Naive thymus-derived CD8-positive, alpha-beta T cell (primary cell): ENCODE measurements around the gene SNX7. TPM values are rescaled to one million over a fixed set of nuclear protein-coding genes. Genes with fewer than 3 reads are reported as not detected.

ENCODE experiments used
- ATAC-seq, 2 donors: fragments of 150-1000 bp; cut with Tn5 transposase in 1 of 2; sonication (Bioruptor Pico), chemical (Tn5 transposase) in 1 of 2; 1 replicate in 1 of 2; 2 replicates in 1 of 2; pipeline ENCODE4 v1.10.0; 2021; ENCODE audit warnings: mild to moderate bottlenecking in 2 of 2, moderate library complexity in 2 of 2
- POLR2A ChIA-PET: fragments of 350-600 bp; sonication (Branson Sonifier 250); formaldehyde crosslinking; loops from one replicate; lab custom pipeline; 2021; ENCODE audit warnings: antibody characterized with exemption; lab: Charles Lee
- DNase-seq, 10 donors: peaks; one replicate each; pipeline versions ENCODE4 v3.0.0 to v3.0.0-alpha.2; 2020 to 2022
- H3K27ac Mint-ChIP-seq, 10 donors: one replicate each; pipeline ENCODE4 v1.8.0; 2020 to 2022; ENCODE audit warnings: mild to moderate bottlenecking in 10 of 10, mixed read lengths in 10 of 10, moderate library complexity in 4 of 10, inconsistent platforms in 1 of 10
- H3K27me3 Mint-ChIP-seq, 5 donors: one replicate each; pipeline ENCODE4 v1.8.0; 2021 to 2022; ENCODE audit warnings: mixed read lengths in 5 of 5
- H3K36me3 Mint-ChIP-seq, 3 donors: one replicate each; pipeline ENCODE4 v1.8.0; 2020 to 2022; ENCODE audit warnings: mixed read lengths in 3 of 3, mild to moderate bottlenecking in 2 of 3, inconsistent platforms in 1 of 3
- H3K4me1 Mint-ChIP-seq, 4 donors: one replicate each; pipeline ENCODE4 v1.8.0; 2021 to 2022; ENCODE audit warnings: mixed read lengths in 4 of 4
- H3K4me3 Mint-ChIP-seq, 10 donors: one replicate each; pipeline ENCODE4 v1.8.0; 2020 to 2022; ENCODE audit warnings: mild to moderate bottlenecking in 10 of 10, mixed read lengths in 10 of 10, moderate library complexity in 6 of 10, inconsistent platforms in 1 of 10
- H3K9me3 Mint-ChIP-seq, 9 donors: one replicate each; pipeline ENCODE4 v1.8.0; 2020 to 2022; ENCODE audit warnings: mixed read lengths in 9 of 9, mild to moderate bottlenecking in 3 of 9, inconsistent platforms in 1 of 9, moderate library complexity in 1 of 9
- polyA plus RNA-seq, 3 donors: library from polyadenylated mRNA; unstranded; fragments of 300-500 nt; fragmentation: Illumina TruSeq; gene quantifications; one replicate each; pipeline ENCODE4 v1.2.3, GENCODE V29; 2021
- total RNA-seq, 8 experiments: library from RNA in 2 of 8; stranded (reverse) in 2 of 8; gene quantifications; one replicate each; pipeline ENCODE4 v1.2.3 and lab custom pipeline; 2021 to 2026

SNX7 gene
- not detected for total RNA-seq
- under 1 TPM in 1 of 3 donors, not detected in 2; 0.15 TPM for polyA plus RNA-seq
- 0 to 0.35 (median 0.08) reads per million in 6 experiments for total RNA-seq (lab: John Stamatoyannopoulos, UW)

- peaks cover 0 to 5% (median 0%) of the 10 kb centered on the region in 9 donors for H3K9me3 Mint-ChIP-seq
- ATAC-seq (peak; percentile 45 to 46), DNase-seq (peak in 1 of 10 donors; percentile 12)
- peak within 1 kb of the TSS in 2 of 10 donors; percentile 30 to 43 for H3K27ac Mint-ChIP-seq
- H3K4me3 Mint-ChIP-seq, result peak within 1 kb of the TSS; percentile 79 to 91 (median 87)
- H3K27me3 Mint-ChIP-seq, result peaks cover 29 to 61% (median 43%) of the 10 kb centered on the region in 5 donors
- POLR2A ChIA-PET, result no interaction called here
- peaks cover 9 to 16% (median 14%) of the 10 kb centered on the region in 4 donors for H3K4me1 Mint-ChIP-seq
- H3K36me3 Mint-ChIP-seq, result peaks cover 0 to 12% (median 0%) of the 10 kb centered on the region in 3 donors
Measured at GRCh38 chr1:98661544-98662355, at the start of gene SNX7. TSS of gene SNX7 (plus strand) at chr1:98661721. CDS start at chr1:98661732, 11 bp downstream.

DNA sequence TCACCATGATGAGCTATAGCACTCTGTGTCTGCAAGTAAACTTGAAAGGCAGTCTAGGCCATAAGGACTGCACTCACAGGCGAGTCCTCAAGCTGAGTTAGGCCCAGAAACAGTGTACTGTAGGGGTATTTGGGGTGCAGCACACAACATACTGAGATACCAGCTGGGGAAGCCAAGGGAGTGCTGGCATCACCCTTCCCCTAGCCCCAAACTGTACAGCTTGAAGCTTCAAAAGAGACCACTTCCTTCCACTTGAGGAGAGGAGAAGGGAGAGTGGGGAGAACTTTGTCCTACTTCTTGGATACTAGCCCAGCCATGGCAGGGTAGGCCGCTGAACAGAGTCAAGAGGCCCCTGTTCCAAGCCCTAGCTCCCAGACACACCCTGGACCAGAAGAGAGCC lies 24.2 kb upstream of the SNX7 start:
- Mint-ChIP-seq H3K27ac (no peak overlapping the region), H3K9me3 (peaks cover 6 to 35% (median 19%) of the 10 kb centered on the region in 9 donors), H3K27me3 (peaks cover 0 to 7% (median 0%) of the 10 kb centered on the region in 5 donors), H3K4me1 (no peaks in the 10 kb centered on the region), H3K36me3 (no peaks in the 10 kb centered on the region), H3K4me3 (no peak overlapping the region)
- ATAC-seq (no peak), DNase-seq (no peak)
- POLR2A ChIA-PET, result no interaction called here

DNA sequence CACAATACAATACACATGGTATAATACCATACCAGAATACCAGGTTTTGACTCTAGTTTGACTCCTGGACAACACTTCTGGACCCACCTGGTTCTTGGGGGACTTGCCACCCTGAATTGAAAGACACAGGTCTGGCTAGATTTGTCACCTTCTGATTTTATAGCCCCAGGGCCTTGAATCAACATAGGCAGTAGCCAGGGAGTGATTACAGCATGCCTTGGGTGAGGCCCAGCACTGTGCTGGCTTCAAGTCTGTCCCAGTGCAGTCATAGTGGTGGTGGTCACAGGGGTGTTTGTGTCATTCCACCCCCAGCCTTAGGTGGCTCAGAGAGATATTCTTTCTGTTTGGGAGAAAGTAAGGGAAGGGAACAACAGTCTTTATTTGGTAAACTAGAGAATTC lies 23.3 kb upstream of the SNX7 start:
- Mint-ChIP-seq H3K27me3 (peaks cover 0 to 7% (median 0%) of the 10 kb centered on the region in 5 donors), H3K9me3 (peaks cover 9 to 42% (median 21%) of the 10 kb centered on the region in 9 donors), H3K4me1 (no peaks in the 10 kb centered on the region), H3K27ac (no peak overlapping the region), H3K4me3 (no peak overlapping the region), H3K36me3 (no peaks in the 10 kb centered on the region)
- ATAC-seq (no peak), DNase-seq (no peak)
- POLR2A ChIA-PET, result no interaction called here

DNA sequence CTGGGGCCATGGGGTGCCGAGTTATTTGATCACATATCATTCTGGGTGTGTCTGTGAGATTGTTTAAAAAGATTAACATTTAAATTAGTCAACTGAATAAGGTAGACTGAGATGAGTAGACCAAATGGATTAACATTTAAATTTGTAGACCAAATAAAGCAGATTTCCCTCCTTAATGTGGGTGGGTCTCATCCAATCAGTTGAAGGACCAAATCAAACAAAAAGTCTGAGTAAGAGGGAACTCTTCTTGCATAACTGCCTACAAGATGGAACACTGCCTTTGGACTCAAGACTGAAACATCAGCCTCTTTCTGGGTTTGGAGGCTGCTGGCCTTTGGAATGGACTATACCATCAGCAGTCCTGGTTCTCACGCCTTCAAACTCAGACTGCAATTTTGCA lies 17.0 kb upstream of the SNX7 start:
- peaks cover 0 to 5% (median 0%) of the 10 kb centered on the region in 5 donors for H3K27me3 Mint-ChIP-seq
- H3K36me3 Mint-ChIP-seq, result no peaks in the 10 kb centered on the region
- H3K27ac Mint-ChIP-seq, result no peak overlapping the region
- DNase-seq (no peak), ATAC-seq (no peak)
- H3K9me3 Mint-ChIP-seq, result peaks cover 7 to 45% (median 13%) of the 10 kb centered on the region in 9 donors
- H3K4me3 Mint-ChIP-seq, result no peak overlapping the region
- POLR2A ChIA-PET, result no interaction called here
- no peaks in the 10 kb centered on the region for H3K4me1 Mint-ChIP-seq

- POLR2A ChIA-PET, result no interaction called here
- no peak overlapping the region for H3K4me3 Mint-ChIP-seq
- no peak overlapping the region for H3K27ac Mint-ChIP-seq
- H3K4me1 Mint-ChIP-seq, result no peaks in the 10 kb centered on the region
- H3K27me3 Mint-ChIP-seq, result peaks cover 0 to 5% (median 0%) of the 10 kb centered on the region in 5 donors
- H3K36me3 Mint-ChIP-seq, result no peaks in the 10 kb centered on the region
- DNase-seq (no peak), ATAC-seq (no peak)
- H3K9me3 Mint-ChIP-seq, result peaks cover 0 to 10% (median 2%) of the 10 kb centered on the region in 9 donors
Measured at GRCh38 chr1:98651116-98651632, 10.3 kb upstream of the SNX7 start.

DNA sequence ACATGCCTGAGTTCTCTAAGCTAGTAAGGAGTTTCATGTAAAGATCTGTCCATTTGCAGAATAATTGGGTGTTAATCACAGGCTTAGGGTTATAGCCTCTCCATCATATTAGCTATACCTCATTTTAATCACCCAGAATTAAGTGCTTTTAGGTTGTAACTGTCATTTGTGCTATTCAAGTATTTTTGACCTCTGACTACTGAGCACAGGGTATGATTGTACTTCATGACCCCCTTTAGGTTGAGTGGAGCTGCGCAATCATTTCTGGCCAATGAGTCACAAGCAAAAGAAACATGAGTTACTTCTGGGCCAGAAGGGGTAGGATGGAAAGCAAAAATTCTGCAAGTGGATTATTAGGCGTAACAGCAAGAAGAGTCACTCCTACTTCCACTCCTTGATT lies 8.4 kb upstream of the SNX7 start:
- no peak for DNase-seq

GRCh38 chr1:98659879-98660278 lies 1.6 kb upstream of the SNX7 start:
- Mint-ChIP-seq H3K9me3 (peaks cover 0 to 5% (median 2%) of the 10 kb centered on the region in 9 donors), H3K36me3 (peaks cover 0 to 12% (median 0%) of the 10 kb centered on the region in 3 donors), H3K27me3 (peaks cover 22 to 46% (median 35%) of the 10 kb centered on the region in 5 donors), H3K4me3 (peak overlapping the region in 1 of 10 donors; percentile 80), H3K4me1 (peaks cover 9 to 16% (median 14%) of the 10 kb centered on the region in 4 donors), H3K27ac (no peak overlapping the region)
- DNase-seq, result no peak
- no peak for ATAC-seq
- POLR2A ChIA-PET, result no interaction called here

More for the DNA sequence above, 8.4 kb upstream of the SNX7 start:
- peaks cover 0 to 5% (median 0%) of the 10 kb centered on the region in 5 donors for H3K27me3 Mint-ChIP-seq
- no peak overlapping the region for H3K27ac Mint-ChIP-seq
- H3K9me3 Mint-ChIP-seq, result peaks cover 0 to 4% (median 2%) of the 10 kb centered on the region in 9 donors
- H3K36me3 Mint-ChIP-seq, result no peaks in the 10 kb centered on the region
- no peak overlapping the region for H3K4me3 Mint-ChIP-seq
- ATAC-seq, result no peak
- H3K4me1 Mint-ChIP-seq, result no peaks in the 10 kb centered on the region
- POLR2A ChIA-PET, result no interaction called here

GRCh38 chr1:98660940-98661543 lies 479 bp upstream of the SNX7 start:
- Mint-ChIP-seq H3K4me3 (peak overlapping the region; percentile 47 to 80 (median 73)), H3K27ac (peak overlapping the region in 1 of 10 donors; percentile 43), H3K4me1 (peaks cover 9 to 16% (median 14%) of the 10 kb centered on the region in 4 donors), H3K27me3 (peaks cover 24 to 54% (median 40%) of the 10 kb centered on the region in 5 donors), H3K9me3 (peaks cover 0 to 5% (median 0%) of the 10 kb centered on the region in 9 donors), H3K36me3 (peaks cover 0 to 12% (median 0%) of the 10 kb centered on the region in 3 donors)
- POLR2A ChIA-PET, result no interaction called here
- ATAC-seq (no peak), DNase-seq (no peak)

DNA sequence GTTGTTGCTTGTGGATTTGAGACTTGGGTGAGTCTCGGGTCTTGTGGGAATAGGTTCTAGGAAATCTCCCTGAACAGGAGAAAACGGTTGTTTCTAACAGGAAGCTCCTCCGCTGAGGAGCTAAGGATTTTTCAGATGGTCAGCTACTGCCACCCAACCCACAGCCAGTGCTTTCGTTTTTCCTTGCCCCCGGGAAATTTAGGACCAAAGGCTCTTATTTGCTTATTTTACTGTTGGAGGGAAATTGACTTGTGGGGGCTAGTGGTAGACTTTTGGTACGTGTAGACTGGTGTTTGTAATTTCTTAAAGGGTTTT lies 792 bp downstream of the SNX7 start:
- Mint-ChIP-seq H3K4me3 (peak overlapping the region; percentile 79 to 91 (median 87)), H3K27me3 (peaks cover 29 to 64% (median 43%) of the 10 kb centered on the region in 5 donors), H3K9me3 (peaks cover 0 to 5% (median 0%) of the 10 kb centered on the region in 9 donors), H3K4me1 (peaks cover 9 to 16% (median 14%) of the 10 kb centered on the region in 4 donors), H3K27ac (peak overlapping the region in 1 of 10 donors; percentile 30), H3K36me3 (peaks cover 0 to 12% (median 0%) of the 10 kb centered on the region in 3 donors)
- POLR2A ChIA-PET, result no interaction called here
- ATAC-seq (no peak), DNase-seq (no peak)

DNA sequence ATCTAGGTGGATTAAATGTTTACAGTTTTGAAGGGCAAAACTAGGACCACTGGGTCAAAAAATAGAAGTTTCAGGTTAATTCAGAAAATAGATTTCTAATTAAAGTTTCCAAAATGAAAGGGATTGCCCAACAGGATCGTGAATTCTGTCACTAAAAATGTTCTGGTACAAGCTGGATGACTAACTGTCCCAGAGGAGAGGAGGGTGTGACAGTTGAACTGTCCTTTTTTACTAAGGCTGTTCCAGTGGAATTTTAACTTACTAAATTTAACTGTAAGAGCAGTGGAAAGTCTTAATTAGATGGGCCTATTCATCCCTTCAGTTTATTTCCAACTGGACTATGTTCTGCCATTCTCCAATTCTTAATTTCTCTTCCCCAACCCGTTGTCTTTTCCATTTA lies 7.2 kb downstream of the SNX7 start:
- no peak for ATAC-seq
- POLR2A ChIA-PET, result no interaction called here
- Mint-ChIP-seq H3K27ac (no peak overlapping the region), H3K27me3 (peaks cover 16 to 51% (median 19%) of the 10 kb centered on the region in 5 donors), H3K4me3 (no peak overlapping the region), H3K4me1 (no peaks in the 10 kb centered on the region), H3K36me3 (no peaks in the 10 kb centered on the region), H3K9me3 (no peaks in the 10 kb centered on the region)
- DNase-seq, result no peak

GRCh38 chr1:98669355-98670296 lies 8.1 kb downstream of the SNX7 start:
- H3K27me3 Mint-ChIP-seq, result peaks cover 10 to 42% (median 13%) of the 10 kb centered on the region in 5 donors
- DNase-seq, result no peak
- no peaks in the 10 kb centered on the region for H3K4me1 Mint-ChIP-seq
- ATAC-seq, result no peak
- H3K4me3 Mint-ChIP-seq, result no peak overlapping the region
- POLR2A ChIA-PET, result interaction anchor here (0.6 kb wide), 1 partner anchor 642 kb away, joined by 3 read pairs; no protein-coding TSS in a partner anchor
- H3K36me3 Mint-ChIP-seq, result no peaks in the 10 kb centered on the region
- no peak overlapping the region for H3K27ac Mint-ChIP-seq
- no peaks in the 10 kb centered on the region for H3K9me3 Mint-ChIP-seq

DNA sequence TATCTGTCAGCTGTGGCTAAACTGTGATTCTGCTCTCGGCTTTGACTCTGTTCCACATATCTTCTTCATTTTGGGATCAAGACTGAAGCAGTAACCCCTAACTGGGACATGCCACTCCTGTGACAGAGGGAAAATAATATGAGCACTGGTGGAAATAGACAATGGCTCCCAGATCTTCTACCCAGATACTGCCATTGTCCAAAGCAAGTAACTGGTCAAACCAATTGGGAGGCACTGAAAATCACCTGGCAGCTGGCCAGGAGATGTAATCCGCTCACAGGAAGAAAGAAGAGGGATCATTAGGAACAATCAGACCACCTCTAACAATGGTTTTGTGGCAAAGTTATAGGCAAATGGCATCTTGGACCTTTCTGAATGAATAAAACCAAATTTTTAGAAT lies 10.7 kb downstream of the SNX7 start:
- Mint-ChIP-seq H3K27me3 (peaks cover 2 to 22% (median 9%) of the 10 kb centered on the region in 5 donors), H3K9me3 (no peaks in the 10 kb centered on the region), H3K36me3 (no peaks in the 10 kb centered on the region)

More for the DNA sequence above, 10.7 kb downstream of the SNX7 start:
- ATAC-seq (no peak), DNase-seq (no peak)
- Mint-ChIP-seq H3K4me3 (no peak overlapping the region), H3K27ac (no peak overlapping the region), H3K4me1 (no peaks in the 10 kb centered on the region)
- POLR2A ChIA-PET, result no interaction called here
